ENCODE data around the gene UNC5CL.

UNC5CL gene

DNA sequence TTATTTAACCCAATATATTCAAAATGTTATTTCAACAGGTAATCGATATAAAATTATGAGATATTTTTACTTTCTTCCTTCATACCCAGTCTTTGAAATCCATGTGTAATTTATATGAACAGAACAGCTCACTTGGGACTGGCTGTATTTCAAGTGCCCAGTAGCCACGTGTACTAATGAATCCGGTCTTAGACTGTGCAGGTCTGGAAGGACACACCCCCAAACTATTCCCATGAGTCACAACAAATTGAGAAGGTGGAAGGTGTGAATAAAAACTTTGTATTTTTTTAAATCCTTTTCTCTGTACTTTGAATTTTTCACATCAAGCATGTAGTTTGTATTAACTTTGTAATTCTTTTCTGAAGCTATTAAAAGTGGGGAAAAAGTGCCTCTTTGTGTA is 2.8 kb downstream of the UNC5CL start:
- FAIRE-seq, result no peak
- TF ChIP-seq POLR2AphosphoS5 (IDR thresholded peaks at IDR 0.05; ENCODE audit: low read depth, low read length) (no peak), POU2F2 (IDR thresholded peaks at IDR 0.05; ENCODE audit: low read depth, low read length) (no peak), PAX5 (IDR thresholded peaks at IDR 0.05; ENCODE audit: insufficient read depth, low read length, severe bottlenecking) (no peak), SPI1 (IDR thresholded peaks at IDR 0.05; ENCODE audit: low read depth, low read length) (no peak), TAF1 (IDR thresholded peaks at IDR 0.05; ENCODE audit: low read depth, low read length) (no peak), POLR2A (IDR thresholded peaks at IDR 0.05; ENCODE audit: low read depth, low read length) (no peak)
- no peak for DNase-seq (ENCODE audit: insufficient read length, low spot score)

- DNase-seq (ENCODE audit: insufficient read length, low spot score), result no peak
- FAIRE-seq, result no peak
- TF ChIP-seq POLR2A (IDR thresholded peaks at IDR 0.05; ENCODE audit: low read depth, low read length) (no peak), TAF1 (IDR thresholded peaks at IDR 0.05; ENCODE audit: low read depth, low read length) (no peak), PAX5 (IDR thresholded peaks at IDR 0.05; ENCODE audit: insufficient read depth, low read length, severe bottlenecking) (no peak), POU2F2 (IDR thresholded peaks at IDR 0.05; ENCODE audit: low read depth, low read length) (no peak), SPI1 (IDR thresholded peaks at IDR 0.05; ENCODE audit: low read depth, low read length) (no peak), POLR2AphosphoS5 (IDR thresholded peaks at IDR 0.05; ENCODE audit: low read depth, low read length) (no peak)
Observed at GRCh38 chr6:41033776-41034175, 5.2 kb downstream of the UNC5CL start.

GRCh38 chr6:41032830-41033229 is 6.2 kb downstream of the UNC5CL start:
- FAIRE-seq (no peak), DNase-seq (ENCODE audit: insufficient read length, low spot score) (no peak)

GRCh38 chr6:41028561-41029412 is 10.2 kb downstream of the UNC5CL start:
- no peak for TF ChIP-seq POU2F2 (IDR thresholded peaks at IDR 0.05; ENCODE audit: low read depth, low read length)
- TF ChIP-seq SPI1 (IDR thresholded peaks at IDR 0.05; ENCODE audit: low read depth, low read length), result peak; percentile 51; the same call in 1 of the 2 replicates
- DNase-seq (ENCODE audit: insufficient read length, low spot score) (no peak), FAIRE-seq (no peak)

More at GRCh38 chr6:41032830-41033229, 6.2 kb downstream of the UNC5CL start:
- TF ChIP-seq TAF1 (IDR thresholded peaks at IDR 0.05; ENCODE audit: low read depth, low read length) (no peak), POU2F2 (IDR thresholded peaks at IDR 0.05; ENCODE audit: low read depth, low read length) (no peak), SPI1 (IDR thresholded peaks at IDR 0.05; ENCODE audit: low read depth, low read length) (no peak), POLR2AphosphoS5 (IDR thresholded peaks at IDR 0.05; ENCODE audit: low read depth, low read length) (no peak), POLR2A (IDR thresholded peaks at IDR 0.05; ENCODE audit: low read depth, low read length) (no peak), PAX5 (IDR thresholded peaks at IDR 0.05; ENCODE audit: insufficient read depth, low read length, severe bottlenecking) (no peak)

- DNase-seq (ENCODE audit: insufficient read length, low spot score) (peak; percentile 85), FAIRE-seq (peak; percentile 96)
- no peak for TF ChIP-seq POLR2AphosphoS5 (IDR thresholded peaks at IDR 0.05; ENCODE audit: low read depth, low read length)
Observed at GRCh38 chr6:41027799-41028560, 11.0 kb downstream of the UNC5CL start.

GRCh38 chr6:41027241-41027640 is 11.8 kb downstream of the UNC5CL start:
- DNase-seq (ENCODE audit: insufficient read length, low spot score) (no peak), FAIRE-seq (no peak)
- TF ChIP-seq POLR2AphosphoS5 (IDR thresholded peaks at IDR 0.05; ENCODE audit: low read depth, low read length) (no peak), SPI1 (IDR thresholded peaks at IDR 0.05; ENCODE audit: low read depth, low read length) (no peak), PAX5 (IDR thresholded peaks at IDR 0.05; ENCODE audit: insufficient read depth, low read length, severe bottlenecking) (no peak), TAF1 (IDR thresholded peaks at IDR 0.05; ENCODE audit: low read depth, low read length) (no peak), POLR2A (IDR thresholded peaks at IDR 0.05; ENCODE audit: low read depth, low read length) (no peak), POU2F2 (IDR thresholded peaks at IDR 0.05; ENCODE audit: low read depth, low read length) (no peak)

DNA sequence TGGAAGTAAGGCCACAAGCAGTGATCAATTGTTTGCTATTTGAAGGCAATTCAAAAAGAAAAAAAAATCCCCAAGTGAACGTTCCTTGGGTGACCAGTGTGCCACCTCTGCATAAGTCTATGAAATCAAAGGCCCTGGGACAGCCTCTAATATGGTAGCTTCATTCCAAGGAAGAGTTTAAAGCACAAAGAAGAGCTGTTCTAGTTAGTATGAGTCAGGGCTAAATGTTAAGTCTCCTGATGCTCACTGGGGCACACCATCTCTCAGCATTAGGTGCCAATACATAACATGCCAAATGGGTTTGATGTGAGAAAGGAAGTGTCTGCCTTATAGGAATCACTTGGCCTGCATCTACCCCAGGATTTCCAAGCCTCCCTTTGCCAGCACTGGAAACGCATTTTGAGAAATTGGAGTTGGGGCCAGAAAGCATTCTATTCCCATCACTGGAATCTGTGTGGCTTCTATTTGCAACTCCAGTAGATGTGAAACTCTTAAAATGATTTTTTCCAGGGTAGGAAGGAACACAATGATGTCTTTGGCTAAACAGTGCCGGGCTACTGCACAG is 13.0 kb downstream of the UNC5CL start:
- TF ChIP-seq POLR2AphosphoS5 (IDR thresholded peaks at IDR 0.05; ENCODE audit: low read depth, low read length) (no peak), SPI1 (IDR thresholded peaks at IDR 0.05; ENCODE audit: low read depth, low read length) (no peak), TAF1 (IDR thresholded peaks at IDR 0.05; ENCODE audit: low read depth, low read length) (no peak), PAX5 (IDR thresholded peaks at IDR 0.05; ENCODE audit: insufficient read depth, low read length, severe bottlenecking) (no peak), POU2F2 (IDR thresholded peaks at IDR 0.05; ENCODE audit: low read depth, low read length) (no peak), POLR2A (IDR thresholded peaks at IDR 0.05; ENCODE audit: low read depth, low read length) (no peak)
- DNase-seq (ENCODE audit: insufficient read length, low spot score), result no peak
- FAIRE-seq, result no peak

- TF ChIP-seq POLR2A (IDR thresholded peaks at IDR 0.05; ENCODE audit: low read depth, low read length) (no peak), SPI1 (IDR thresholded peaks at IDR 0.05; ENCODE audit: low read depth, low read length) (no peak), POU2F2 (IDR thresholded peaks at IDR 0.05; ENCODE audit: low read depth, low read length) (no peak), TAF1 (IDR thresholded peaks at IDR 0.05; ENCODE audit: low read depth, low read length) (no peak), POLR2AphosphoS5 (IDR thresholded peaks at IDR 0.05; ENCODE audit: low read depth, low read length) (no peak), PAX5 (IDR thresholded peaks at IDR 0.05; ENCODE audit: insufficient read depth, low read length, severe bottlenecking) (no peak)
- FAIRE-seq (no peak), DNase-seq (ENCODE audit: insufficient read length, low spot score) (no peak)
Observed at GRCh38 chr6:41023114-41023513, 15.9 kb downstream of the UNC5CL start.

DNA sequence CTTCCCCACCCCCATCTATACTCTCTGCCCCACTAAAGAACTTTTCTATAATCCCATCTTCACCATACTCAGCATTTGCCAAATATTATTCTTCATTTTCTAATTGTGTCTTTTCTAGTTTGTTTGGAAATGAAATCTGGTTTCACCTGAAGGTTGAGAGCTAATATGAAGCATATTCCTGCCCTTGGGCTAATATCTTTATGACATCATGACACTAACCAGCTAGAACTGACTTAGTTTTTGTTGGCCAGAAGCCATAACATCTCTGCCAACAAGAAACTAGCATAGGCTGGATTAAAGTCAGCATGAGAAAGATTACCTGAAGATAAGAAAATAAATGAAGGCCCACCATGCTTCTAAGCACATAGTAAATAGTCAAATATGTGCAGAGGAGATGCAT is 16.7 kb downstream of the UNC5CL start:
- DNase-seq (ENCODE audit: insufficient read length, low spot score) (no peak), FAIRE-seq (no peak)
- TF ChIP-seq POLR2A (IDR thresholded peaks at IDR 0.05; ENCODE audit: low read depth, low read length) (no peak), TAF1 (IDR thresholded peaks at IDR 0.05; ENCODE audit: low read depth, low read length) (no peak), POU2F2 (IDR thresholded peaks at IDR 0.05; ENCODE audit: low read depth, low read length) (no peak), SPI1 (IDR thresholded peaks at IDR 0.05; ENCODE audit: low read depth, low read length) (no peak), POLR2AphosphoS5 (IDR thresholded peaks at IDR 0.05; ENCODE audit: low read depth, low read length) (no peak), PAX5 (IDR thresholded peaks at IDR 0.05; ENCODE audit: insufficient read depth, low read length, severe bottlenecking) (no peak)
